Upper lobe of left lung (tissue), 4 donors: Measurements from ENCODE around the gene NOM1.

Experiments
- EP300 ChIP-seq, 4 donors: sonication (generic); formaldehyde crosslinking; IDR thresholded peaks; one replicate each; pipeline ENCODE4 v1.5.1; 2017; ENCODE audit warnings: antibody characterized with exemption in 4 of 4, control low read depth in 2 of 4
- POLR2AphosphoS5 ChIP-seq, 2 donors: sonication (generic); formaldehyde crosslinking; IDR thresholded peaks; one replicate each; pipeline ENCODE4 v1.5.1; 2017; ENCODE audit warnings: antibody characterized with exemption in 2 of 2
- TF ChIP-seq, protein P1 (sequence below), 6 experiments: fragments of 450-650 bp in 4 of 6; fragments of 200-600 bp in 2 of 6; sonication (generic) in 2 of 6; IDR thresholded peaks; one replicate each; pipeline ENCODE4 v1.5.1; 2016 to 2019; ENCODE audit warnings: antibody characterized with exemption in 6 of 6

DNA sequence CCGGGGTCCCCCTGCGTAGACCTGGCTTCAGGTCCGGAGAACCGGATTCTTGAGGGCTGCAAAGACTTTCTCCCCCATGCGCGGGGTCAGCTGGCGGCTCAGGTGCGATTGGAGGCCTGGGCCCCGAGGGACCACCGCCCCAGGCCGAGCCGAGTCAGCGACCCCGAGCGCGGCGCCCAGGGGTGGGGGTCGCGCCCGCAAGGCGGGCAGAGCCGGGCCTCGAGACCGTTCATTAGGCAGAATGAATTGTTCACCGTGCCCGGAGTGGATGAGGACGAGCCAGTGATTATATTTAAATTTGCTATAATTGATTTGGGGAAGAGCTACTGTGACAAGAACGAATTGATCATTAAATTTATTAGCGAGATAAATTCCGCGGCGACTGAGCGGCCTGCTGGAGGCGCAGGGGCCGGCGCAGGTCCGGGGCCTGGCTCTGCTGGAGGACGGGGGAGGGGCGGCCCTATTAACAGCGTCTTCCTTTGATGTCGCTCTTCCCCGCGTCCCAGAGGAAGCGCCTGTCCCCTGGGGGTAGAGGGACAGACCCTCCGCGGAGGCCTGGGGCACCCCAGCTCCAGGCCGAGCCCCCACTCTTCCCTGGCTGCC, 53.4 kb downstream of the NOM1 start:
- TF ChIP-seq EP300 (IDR thresholded peaks at IDR 0.05) = no peak
- TF ChIP-seq, protein P1, sequence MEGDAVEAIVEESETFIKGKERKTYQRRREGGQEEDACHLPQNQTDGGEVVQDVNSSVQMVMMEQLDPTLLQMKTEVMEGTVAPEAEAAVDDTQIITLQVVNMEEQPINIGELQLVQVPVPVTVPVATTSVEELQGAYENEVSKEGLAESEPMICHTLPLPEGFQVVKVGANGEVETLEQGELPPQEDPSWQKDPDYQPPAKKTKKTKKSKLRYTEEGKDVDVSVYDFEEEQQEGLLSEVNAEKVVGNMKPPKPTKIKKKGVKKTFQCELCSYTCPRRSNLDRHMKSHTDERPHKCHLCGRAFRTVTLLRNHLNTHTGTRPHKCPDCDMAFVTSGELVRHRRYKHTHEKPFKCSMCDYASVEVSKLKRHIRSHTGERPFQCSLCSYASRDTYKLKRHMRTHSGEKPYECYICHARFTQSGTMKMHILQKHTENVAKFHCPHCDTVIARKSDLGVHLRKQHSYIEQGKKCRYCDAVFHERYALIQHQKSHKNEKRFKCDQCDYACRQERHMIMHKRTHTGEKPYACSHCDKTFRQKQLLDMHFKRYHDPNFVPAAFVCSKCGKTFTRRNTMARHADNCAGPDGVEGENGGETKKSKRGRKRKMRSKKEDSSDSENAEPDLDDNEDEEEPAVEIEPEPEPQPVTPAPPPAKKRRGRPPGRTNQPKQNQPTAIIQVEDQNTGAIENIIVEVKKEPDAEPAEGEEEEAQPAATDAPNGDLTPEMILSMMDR (IDR thresholded peaks at IDR 0.05) = no peak
- TF ChIP-seq POLR2AphosphoS5 (IDR thresholded peaks at IDR 0.05) = no peak
